ENCODE results near the gene OSBPL1A.

The OSBPL1A gene

DNA sequence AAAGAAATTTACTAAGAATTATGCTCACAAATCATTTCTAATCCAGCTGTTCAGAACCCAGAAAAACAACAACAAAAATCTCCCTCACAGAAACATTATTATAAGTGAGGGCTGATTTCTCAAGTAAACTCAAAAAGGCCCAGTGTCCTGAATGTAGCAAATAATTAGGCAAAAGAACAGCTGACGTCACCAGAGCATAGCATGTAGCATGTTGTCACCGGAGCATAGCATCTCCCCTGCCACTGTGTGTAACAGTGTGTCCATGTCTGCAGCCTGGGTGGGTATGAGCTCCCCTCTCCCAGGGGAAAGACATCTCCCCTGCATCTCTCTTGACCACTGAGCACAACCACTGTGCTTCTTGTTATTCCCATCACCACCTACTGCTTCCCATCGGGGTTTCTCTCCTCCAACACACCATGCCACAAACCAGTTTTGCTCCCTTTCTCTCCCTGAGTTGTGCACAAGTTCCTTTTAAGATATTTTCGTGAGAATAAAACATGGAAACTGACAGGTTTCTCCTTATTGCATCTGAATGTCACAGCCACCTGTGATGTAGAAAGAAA is 132.0 kb downstream of the OSBPL1A start:
- no peak for DNase-seq

DNA sequence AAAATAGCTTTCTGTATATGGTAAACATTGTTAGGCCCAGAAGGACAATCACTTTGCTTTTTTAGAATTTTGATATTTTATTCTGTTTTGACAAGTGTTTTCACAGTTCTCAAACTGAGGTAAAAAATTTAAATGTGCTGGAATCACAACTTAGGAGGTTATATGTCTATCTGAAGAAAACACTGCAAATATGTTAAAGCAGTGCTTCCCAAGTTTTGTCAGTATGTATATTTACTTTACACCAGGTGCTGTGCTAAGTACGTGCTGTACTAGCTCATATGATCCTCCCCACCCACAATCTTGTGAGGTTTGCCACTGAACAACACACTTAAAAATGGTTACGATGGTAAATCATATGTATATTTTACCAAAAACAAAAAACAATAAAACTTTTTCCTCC is 134.6 kb downstream of the OSBPL1A start:
- no peak for DNase-seq

DNA sequence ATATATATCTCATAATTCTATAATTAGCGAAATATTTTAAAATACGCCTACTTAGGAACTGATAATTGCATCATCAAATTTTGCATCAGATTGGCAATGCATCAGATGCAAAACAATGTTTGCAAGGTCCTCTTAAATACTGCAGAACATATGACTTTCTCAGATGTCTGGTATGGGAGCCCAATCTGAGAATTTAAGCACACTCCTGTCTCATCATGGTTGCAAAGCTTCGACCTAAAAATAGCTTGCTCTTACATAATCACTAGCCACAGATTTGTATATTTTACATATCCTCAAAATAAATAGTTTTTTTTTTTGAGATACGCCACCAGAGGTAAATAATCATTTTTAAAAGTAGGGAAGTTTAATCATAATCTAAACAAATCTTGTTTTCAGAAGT is 135.5 kb downstream of the OSBPL1A start:
- DNase-seq: no peak

DNA sequence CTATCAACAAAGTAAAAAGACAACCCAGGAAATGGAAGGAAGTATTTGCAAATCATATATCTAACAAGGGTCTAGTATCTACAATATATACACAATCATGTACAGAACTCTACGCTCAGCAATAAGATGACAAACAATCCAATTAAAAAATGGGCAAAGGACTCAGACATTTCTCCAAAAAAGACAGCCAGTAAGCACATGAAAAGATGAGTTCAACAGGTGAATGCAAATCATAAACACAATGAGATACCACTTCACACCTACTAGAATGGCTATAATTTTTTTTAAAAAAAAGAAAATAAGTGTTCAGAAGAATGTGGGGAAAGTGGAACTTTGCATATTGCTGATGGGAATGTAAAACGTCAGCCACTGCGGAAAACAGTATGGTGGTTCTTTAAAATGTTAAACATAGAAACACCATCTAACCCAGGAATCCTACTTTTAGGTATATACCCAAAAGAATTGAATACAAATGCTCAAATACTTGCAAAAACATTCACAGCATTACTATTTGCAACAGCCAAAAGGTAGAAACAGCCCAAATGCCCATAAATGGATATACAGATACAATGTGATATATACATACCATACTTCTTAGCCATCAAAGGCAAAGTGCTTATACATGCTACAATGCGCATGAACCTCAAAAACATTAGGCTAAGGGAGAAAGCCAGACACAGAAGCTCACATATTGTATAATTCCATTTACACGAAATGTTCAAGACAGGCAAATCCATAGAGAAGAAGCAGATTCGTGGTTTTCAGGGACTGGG is 137.6 kb downstream of the OSBPL1A start:
- DNase-seq: no peak

DNA sequence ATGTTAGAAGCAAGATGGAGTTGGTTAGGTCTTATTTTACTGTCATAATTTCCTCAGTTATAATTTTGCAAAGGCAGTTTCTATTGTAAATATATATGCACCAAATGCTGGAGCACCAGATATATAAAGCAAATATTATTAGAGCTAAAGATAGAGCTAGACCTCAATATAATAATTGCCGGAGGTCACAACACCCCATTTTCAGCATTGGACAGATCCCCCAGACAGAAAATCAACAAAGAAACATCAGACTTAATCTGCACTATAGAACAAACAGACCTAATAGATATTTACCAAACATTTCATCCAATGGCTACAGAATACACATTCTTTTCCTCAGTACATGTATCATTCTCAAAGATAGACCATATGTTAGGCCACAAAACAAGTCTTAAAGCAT is 143.6 kb downstream of the OSBPL1A start:
- DNase-seq: no peak

DNA sequence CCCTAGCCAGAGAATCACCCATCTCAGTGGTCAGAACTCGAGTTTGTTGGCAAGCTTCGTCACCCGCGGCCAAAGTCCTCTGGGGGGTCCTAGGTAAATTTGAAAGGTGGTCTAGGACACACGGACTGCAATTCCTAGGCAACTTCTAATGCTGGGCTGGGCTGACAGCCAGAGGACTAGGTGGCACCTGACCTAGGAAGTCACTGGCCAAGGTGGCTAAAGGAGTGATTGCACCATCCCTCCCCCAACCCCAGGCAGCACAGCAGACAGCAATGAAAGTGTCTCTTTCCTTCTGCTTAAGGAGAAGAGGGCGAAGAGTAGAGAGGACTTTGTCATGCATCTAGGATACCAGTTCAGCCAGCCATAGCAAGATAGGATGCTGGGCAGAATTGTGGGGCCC is 147.9 kb downstream of the OSBPL1A start:
- no peak for DNase-seq

DNA sequence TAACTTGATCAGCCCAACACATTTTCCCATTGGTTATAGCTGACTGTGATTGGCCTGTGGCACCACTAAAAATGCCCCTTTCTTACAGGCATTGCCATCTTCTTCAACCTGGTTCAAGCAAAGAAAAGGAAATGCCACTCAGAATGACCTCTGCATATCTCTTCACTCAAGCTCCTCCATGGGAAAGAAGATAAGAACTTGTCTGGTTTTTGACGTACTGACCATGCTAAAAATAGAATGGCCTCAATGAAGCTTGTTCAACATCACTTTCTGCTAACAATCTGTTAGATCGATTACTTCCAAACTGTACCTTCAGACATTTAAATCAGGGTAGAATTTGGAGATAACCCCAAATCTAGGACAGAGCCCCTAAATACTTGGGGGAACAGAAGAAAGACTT is 149.3 kb downstream of the OSBPL1A start:
- no peak for DNase-seq

DNA sequence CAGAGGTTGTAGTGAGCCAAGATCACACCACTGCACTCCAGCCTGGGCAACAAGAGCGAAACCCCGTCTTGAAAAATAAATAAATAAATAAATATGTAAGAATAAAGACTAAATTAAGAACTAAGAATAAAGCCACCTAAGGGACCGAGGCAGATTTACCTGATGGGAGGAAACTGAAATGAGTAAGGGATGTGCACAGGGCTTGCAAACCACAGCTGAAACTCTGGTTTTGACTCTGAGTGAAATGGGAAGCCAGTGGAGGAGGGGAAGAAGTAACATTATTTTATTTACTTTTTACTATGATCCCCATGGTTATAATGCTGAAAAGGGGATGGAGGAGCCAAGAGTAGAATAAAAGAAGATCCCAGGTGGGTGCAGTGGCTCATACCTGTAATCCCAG is 151.5 kb downstream of the OSBPL1A start:
- DNase-seq: no peak

DNA sequence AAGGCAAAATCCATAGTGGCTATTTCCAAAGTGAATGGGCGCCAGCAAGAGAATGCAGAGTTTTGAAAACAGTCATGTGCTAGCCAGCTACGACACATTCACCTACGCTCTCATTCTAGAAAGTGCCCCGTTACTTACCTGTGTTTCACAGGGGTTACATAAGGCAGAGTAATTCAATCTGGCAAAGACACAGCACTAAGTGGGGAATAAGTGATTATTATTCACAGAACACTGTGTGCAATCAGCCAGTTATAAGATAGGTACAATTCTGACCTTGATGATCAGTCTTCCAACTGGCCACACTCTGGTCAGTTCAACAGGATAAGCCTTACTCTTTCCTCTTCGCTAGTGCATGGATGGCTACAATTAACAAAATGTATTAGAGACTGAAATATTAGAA is 152.9 kb downstream of the OSBPL1A start:
- DNase-seq: no peak

DNA sequence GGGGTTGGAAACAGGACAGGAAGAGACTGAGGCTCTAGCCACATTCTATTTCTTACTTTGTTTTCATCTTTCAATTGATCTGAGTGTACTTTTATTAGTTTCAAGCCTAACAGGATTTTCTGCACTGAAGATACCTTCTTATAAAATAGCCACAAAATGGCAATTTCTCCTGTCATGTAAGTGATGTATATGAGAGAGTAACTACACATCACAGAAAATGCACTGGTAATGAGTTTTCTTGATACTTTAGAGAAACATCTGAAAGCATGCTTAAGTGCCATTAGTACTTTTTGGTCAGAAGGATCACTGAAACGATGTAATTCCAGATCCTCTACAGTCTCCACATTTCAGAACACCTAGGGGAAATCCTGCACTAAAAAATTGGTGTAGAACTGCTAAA is 153.9 kb downstream of the OSBPL1A start:
- DNase-seq: no peak

DNA sequence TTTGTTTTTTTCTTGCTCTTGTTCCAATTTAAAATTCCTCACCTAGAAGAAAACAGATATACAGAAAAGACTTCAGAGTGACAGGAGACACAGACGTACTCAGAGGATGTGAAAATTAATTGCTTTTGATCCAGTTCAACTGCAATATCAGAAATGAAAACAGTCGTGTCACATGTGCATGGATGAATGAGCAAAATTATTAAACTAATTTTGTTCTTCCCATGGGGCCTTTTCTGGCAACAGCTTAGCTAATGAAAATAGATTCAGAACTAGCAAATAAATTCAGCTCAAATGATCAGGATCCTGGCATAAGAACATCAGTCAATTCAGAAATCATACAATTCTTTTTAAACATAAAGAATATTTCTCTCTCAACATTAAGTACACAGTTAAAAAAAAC is 158.3 kb downstream of the OSBPL1A start:
- DNase-seq: no peak

DNA sequence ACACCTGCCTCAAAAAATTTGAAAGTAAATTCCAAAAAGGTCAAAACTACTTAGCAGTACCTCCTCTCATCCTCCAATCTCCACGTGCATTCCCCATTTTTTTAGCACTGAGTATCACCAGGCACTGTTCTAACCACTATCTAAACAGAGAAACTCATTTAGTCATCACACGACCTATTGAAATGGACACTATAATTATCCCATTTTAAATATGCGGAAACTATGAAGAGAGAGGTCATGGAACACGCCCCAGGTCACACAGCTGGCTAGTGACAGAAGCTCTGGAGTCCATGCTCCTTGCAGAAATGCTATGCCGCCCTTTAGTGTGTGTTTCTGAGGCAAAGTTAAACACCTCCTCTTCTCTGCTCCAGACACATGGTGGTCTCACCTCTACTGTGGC is 159.2 kb downstream of the OSBPL1A start:
- DNase-seq: no peak

DNA sequence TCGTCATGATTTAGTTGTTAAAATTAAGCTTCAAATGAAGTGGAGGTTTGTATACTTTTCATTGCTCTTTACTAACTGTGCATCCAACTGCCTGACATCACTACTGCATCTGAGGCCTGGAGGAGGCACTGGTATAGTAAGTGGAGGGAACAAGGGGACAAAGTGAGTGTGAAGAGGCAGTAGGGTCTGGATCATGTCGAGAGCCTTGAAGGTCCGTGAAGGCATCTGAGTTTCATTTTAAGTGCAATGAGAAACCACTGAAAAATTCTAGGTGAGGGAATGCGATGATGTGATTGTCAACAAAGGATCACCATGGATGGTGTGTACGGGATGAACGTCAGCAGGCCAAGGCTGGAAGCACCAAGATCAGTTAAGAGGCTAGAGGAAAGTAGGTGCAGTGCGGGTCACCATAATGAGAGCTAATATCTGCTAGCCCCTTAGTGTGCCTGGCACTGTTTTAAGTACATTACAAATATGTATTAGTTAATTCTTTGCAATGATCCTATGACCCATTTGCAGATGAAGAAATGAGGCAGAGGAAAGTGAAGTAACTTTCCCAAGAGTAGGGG is 162.7 kb downstream of the OSBPL1A start:
- DNase-seq: no peak

DNA sequence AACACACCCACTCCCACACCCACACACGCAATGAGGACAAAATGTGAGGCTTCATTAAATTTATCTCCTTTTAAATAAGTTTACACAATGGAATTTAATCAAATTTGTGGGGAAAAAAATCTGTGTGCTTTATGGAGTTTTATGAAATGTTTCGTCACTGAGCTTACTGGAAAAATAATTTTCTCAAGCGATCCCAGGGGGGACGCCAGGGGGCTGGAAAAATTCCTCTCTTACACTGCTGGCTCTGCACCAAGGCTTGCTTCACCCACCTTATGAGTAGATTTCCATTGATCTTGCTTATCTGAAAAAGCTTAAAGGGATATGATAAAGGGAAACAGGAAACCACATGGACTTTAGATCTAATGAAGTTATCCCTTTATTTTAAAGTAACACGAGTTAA is 163.3 kb downstream of the OSBPL1A start:
- DNase-seq: no peak

DNA sequence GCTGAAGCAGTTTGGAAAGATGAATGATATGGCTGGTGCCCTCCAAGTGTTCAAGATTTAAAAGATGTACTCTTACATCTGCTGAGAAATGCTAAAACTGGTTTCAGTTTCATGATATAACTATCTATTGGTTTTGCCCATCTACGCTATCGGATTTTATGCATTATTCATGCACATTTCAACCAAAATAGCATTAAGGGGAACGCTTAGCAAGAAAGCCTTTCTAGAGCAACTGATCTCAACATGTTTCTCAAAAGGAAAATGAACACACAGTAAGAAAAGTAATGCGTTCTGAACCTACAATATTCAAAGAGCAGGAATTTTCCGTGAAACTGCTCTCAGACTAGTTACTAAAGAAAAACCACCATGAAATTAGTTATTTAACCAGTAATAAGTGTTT is 164.8 kb downstream of the OSBPL1A start:
- no peak for DNase-seq

DNA sequence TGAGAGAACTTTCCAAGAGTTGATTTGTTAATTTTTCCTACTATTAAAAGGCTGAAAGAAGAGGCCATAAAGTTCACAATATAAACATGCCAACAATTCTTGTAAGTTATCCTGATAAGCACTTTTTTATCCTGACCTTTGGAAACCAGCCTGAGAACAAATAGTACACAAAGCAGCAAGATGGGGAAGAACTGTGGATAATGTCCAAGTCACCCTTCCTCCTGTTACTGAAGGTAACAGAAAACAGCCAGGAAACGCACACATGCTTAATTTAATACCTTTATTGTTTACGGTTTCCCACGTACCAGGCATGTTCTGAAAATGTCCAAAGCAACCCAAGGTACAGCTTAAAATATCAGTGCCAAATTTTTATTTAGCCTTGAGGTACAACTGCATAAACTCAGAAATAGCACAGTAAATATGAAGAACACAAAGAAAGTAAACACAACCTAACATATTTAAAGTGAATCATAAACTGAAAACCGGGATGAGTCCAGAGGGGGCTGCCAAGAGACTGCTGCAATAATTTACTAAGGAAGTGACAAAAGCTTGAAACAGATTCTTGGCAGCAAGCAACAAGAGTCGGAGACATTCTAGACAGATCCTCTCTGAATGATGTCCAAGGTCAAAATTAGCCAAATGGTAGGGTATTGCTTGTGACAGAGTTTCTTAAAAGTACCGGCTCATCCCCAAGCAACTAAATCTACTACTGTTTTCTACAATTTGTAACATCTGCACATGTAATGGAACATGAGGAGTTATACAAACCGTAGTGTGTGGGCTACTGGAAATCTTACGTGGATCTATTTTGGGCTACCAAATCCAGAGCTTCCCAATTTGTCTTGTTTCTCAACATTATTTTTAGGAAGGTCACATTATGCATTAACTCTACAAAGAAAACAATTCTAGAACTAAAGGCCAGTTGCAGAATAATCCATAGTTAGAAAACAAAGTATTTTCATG is 165.6 kb downstream of the OSBPL1A start:
- DNase-seq: no peak

DNA sequence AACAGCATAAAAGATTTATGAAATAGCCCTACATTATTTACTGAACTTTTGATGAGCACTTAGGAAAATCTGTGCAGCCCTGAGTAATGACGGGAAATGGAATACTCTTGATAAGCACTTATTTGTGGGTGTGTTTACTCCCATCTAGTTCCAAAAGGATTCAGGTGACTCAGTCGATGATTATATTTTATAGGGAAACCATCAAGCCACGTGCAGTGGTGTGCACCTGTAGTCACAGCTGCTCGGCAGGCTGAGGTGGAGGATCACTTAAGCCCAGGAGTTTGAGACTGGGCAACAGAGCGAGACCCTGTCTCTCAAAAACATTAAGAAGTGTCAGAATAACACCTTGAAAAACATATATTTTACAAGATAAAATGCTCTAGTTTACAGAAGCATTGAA is 166.9 kb downstream of the OSBPL1A start:
- no peak for DNase-seq

DNA sequence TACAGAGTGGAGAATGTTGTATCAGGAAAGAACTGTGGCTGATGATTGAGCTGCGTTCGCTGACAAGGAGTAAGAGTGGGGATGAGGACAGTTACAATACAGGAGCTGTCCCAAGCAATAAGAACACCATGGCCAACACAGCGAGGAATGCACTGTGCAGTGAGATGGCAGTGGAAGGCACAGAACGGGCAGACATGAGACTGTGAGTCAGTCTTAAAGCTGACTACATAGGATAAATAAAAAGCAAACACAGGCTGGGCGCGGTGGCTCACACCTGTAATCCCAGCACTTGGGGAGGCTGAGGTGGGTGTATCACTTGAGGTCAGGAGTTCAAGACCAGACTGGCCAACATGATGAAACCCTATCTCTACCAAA is 169.0 kb downstream of the OSBPL1A start:
- no peak for DNase-seq

DNA sequence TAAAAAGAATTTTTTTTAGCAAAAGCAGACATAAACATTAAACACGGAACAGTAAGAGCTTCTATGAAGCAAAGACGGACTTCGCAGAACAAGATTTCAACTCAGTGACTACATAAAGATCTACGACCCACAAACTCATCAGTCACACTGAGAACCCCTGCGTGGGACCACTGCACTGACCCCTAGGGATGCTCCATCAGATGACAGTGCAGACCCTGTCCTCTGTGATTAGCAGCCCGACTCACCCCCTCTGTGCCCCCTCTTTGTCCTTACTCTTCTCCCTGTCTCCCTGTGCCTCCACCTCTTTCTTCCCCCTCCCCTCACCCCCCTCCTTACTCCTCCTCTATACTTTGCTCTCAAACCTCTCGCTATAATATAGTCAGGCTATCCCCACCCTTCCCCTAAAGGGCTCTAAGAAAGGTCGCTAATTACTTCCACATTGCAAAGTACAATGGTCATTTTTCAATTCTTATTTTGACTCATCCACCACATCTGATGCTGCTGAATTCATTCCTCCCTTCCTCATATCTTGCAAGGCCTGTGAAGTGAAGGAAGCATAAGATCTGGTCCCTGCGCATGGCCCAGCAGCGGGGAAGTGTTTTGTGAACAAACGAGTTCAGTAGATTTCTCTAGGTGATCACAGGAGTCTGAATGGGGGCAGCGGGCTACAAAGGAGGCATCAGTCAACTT is 169.5 kb downstream of the OSBPL1A start:
- no peak for DNase-seq

DNA sequence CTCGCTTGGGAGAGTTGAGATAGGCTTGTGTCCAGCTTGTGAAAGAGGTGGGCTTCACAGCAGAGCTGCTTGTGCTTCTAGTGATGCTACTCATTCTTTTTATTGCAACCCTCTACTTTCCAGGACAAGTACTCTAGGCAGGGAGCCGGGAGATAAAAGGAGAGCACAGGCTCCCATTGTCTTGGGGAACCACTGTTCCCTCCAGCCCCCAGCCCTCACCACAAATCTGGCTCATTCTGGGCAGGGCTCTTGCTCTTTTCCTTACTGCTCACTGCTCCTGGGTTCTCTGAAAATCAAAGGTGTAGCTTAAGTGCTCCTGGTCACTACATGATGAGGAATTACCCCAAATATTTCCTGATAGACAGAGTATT is 177.3 kb downstream of the OSBPL1A start:
- no peak for DNase-seq

DNA sequence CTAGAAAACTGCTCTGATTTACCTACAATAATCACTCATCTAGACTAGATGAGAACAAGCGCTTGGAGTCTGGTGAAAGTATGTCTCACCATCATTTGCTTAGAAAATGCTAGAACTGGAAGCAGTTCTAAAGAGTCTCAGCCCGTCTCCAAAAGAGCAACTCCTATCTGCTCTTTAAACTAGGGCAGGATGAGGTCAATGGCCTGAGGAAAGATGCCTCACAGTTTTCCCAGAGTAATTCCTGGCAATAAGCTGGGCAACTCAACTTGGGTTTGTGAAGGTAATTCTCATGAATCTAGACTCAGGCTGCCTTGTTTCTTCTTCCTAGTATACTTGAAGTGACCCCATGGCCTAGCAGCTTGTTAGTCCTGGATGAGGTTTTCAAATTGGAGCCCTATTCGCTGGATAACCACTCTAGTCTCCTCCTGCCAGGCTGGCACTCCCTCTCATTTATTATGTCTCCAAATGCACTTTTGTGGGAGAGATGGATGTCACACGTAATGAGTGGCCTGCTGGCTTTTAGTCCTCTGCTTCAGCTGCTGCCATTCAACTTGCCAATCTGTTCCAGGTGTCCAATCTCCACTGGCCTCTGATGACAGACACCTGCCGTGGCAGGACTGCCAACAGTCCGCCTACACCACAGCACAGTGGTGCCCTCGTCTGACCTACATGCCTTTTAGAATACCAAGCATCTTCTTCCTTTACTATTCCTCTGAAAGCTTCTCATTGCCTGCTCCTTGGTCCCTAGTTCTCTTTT is 177.9 kb downstream of the OSBPL1A start:
- no peak for DNase-seq

DNA sequence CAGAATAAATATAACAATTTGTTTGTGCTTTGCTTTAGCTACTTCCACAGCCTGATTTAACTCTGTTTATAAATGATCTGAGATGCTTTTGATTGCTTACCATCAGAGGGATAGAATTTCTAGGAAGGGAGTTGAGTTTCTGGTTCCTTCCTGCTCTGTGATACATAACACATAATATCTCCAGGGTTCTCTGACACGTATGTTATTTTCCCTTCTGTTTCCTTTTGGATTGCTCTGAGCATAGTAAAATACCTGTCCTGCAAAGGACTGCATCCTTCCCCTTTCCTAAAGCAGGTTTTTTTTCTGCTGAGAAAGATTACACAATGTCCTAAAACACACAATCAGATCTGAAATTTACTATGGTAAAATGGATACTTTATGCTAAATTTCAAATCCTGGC is 182.7 kb downstream of the OSBPL1A start:
- no peak for DNase-seq

Measured in activated CD8-positive, alpha-beta memory T cell treated with anti-CD3 and anti-CD28 coated beads, Interleukin-2, amount 50 U/mL, for 48 hours (primary cell).